WTC11 (cell line): ENCODE data around the gene IRF7. TPM values are rescaled to one million over a fixed set of nuclear protein-coding genes. Genes with fewer than 3 reads are reported as not detected.
A peak's percentile ranks its signal among the peaks of the same experiment; 100 is the strongest.

Experiments
- ATAC-seq: fragments of 200-7000 bp; cut with Tn5 transposase; 2 replicates; pipeline ENCODE4 v1.10.0; 2021; ENCODE audit warnings: mild to moderate bottlenecking, moderate library complexity
- CTCF ChIA-PET: fragments of 300-600 bp; sonication (Branson Sonifier 250); formaldehyde crosslinking; loops from one replicate; lab custom pipeline; 2021; ENCODE audit warnings: antibody characterized with exemption; lab: Charles Lee
- POLR2A ChIA-PET: fragments of 350-600 bp; sonication (Branson Sonifier 250); formaldehyde crosslinking; loops from one replicate; lab custom pipeline; 2021; ENCODE audit warnings: antibody characterized with exemption; lab: Charles Lee
- DNase-seq: peaks from one replicate; pipeline ENCODE4 v3.0.0; 2021; ENCODE audit warnings: low spot score
- H3K27ac Mint-ChIP-seq: 2 replicates; pipeline ENCODE4 v1.8.0; 2021; ENCODE audit warnings: mixed read lengths
- H3K27me3 Mint-ChIP-seq: 2 replicates; pipeline ENCODE4 v1.8.0; 2021; ENCODE audit warnings: low read depth, mild to moderate bottlenecking, moderate library complexity, mixed read lengths
- H3K36me3 Mint-ChIP-seq: 2 replicates; pipeline ENCODE4 v1.8.0; 2021; ENCODE audit warnings: mixed read lengths
- H3K4me1 Mint-ChIP-seq: 2 replicates; pipeline ENCODE4 v1.8.0; 2022; ENCODE audit warnings: mixed read lengths
- H3K4me3 Mint-ChIP-seq: 2 replicates; pipeline ENCODE4 v1.8.0; 2021; ENCODE audit warnings: mild to moderate bottlenecking, moderate library complexity, mixed read lengths
- H3K9me3 Mint-ChIP-seq: 2 replicates; pipeline ENCODE4 v1.8.0; 2021; ENCODE audit warnings: mixed read lengths
- CBFB ChIP-seq: sonication (generic); formaldehyde crosslinking; IDR thresholded peaks from 2 replicates; pipeline ENCODE4 v1.8.1; 2022; ENCODE audit warnings: mild to moderate bottlenecking, low read depth, missing genetic modification reagents
- ESRRA ChIP-seq: sonication (generic); formaldehyde crosslinking; IDR thresholded peaks from 2 replicates; pipeline ENCODE4 v1.8.1; 2022; ENCODE audit warnings: mild to moderate bottlenecking, missing genetic modification reagents, borderline replicate concordance
- FOXJ3 ChIP-seq: sonication (generic); formaldehyde crosslinking; IDR thresholded peaks from 2 replicates; pipeline ENCODE4 v1.9.0; 2021; ENCODE audit warnings: missing genetic modification reagents, mild to moderate bottlenecking, borderline replicate concordance
- FOXK1 ChIP-seq: sonication (generic); formaldehyde crosslinking; IDR thresholded peaks from 2 replicates; pipeline ENCODE4 v1.8.0; 2022; ENCODE audit warnings: mild to moderate bottlenecking, moderate library complexity, missing genetic modification reagents
- GRHL2 ChIP-seq: fragments of 250-450 bp; sonication (Bioruptor Pico); IDR thresholded peaks from 2 replicates; pipeline ENCODE4 v1.8.0; 2022; ENCODE audit warnings: mild to moderate bottlenecking, moderate library complexity; ENCODE audit not compliant: insufficient replicate concordance, severe bottlenecking
- MYBL2 ChIP-seq: sonication (generic); formaldehyde crosslinking; IDR thresholded peaks from 2 replicates; pipeline ENCODE4 v1.8.1; 2023; ENCODE audit warnings: mild to moderate bottlenecking, moderate library complexity, missing genetic modification reagents
- NR3C1 ChIP-seq: sonication (generic); formaldehyde crosslinking; conservative IDR thresholded peaks from 2 replicates; pipeline ENCODE4 v1.8.1; 2023; ENCODE audit warnings: low read depth, mild to moderate bottlenecking, missing genetic modification reagents
- SMAD3 ChIP-seq: sonication (generic); formaldehyde crosslinking; IDR thresholded peaks from 2 replicates; pipeline ENCODE4 v1.8.0; 2022; ENCODE audit warnings: missing genetic modification reagents, mild to moderate bottlenecking, borderline replicate concordance
- SMAD4 ChIP-seq: sonication (generic); formaldehyde crosslinking; IDR thresholded peaks from 2 replicates; pipeline ENCODE4 v1.8.0; 2022; ENCODE audit warnings: mild to moderate bottlenecking, missing genetic modification reagents
- ZNF138 ChIP-seq: sonication (generic); formaldehyde crosslinking; conservative IDR thresholded peaks from 2 replicates; pipeline ENCODE4 v1.8.1; 2022; ENCODE audit warnings: mild to moderate bottlenecking, moderate library complexity, missing genetic modification reagents
- ZNF671 ChIP-seq: fragments of 250-450 bp; sonication (Bioruptor Pico); IDR thresholded peaks from 2 replicates; pipeline ENCODE4 v1.8.0; 2021; ENCODE audit warnings: mild to moderate bottlenecking
- total RNA-seq: library from RNA; stranded (reverse); gene quantifications from 3 replicates; pipeline ENCODE4 v1.2.3, GENCODE V29; 2021
- TF ChIP-seq, protein P1 (sequence below): fragments of 250-450 bp; sonication (Bioruptor Pico); IDR thresholded peaks from 2 replicates; pipeline ENCODE4 v1.8.0; 2021; ENCODE audit warnings: mild to moderate bottlenecking
- TF ChIP-seq, protein P2 (sequence below): fragments of 200-600 bp; IDR thresholded peaks from 2 replicates; pipeline ENCODE4 v1.8.0; 2022; ENCODE audit warnings: antibody characterized with exemption
- TF ChIP-seq, protein P3 (sequence below): sonication (generic); formaldehyde crosslinking; conservative IDR thresholded peaks from 2 replicates; pipeline ENCODE4 v1.8.1; 2023; ENCODE audit warnings: mild to moderate bottlenecking, low read depth, missing genetic modification reagents, moderate library complexity
- TF ChIP-seq, protein P4 (sequence below): sonication (generic); formaldehyde crosslinking; IDR thresholded peaks from 2 replicates; pipeline ENCODE4 v1.8.1; 2022; ENCODE audit warnings: mild to moderate bottlenecking, moderate library complexity, missing genetic modification reagents
- TF ChIP-seq, protein P5 (sequence below): sonication (generic); formaldehyde crosslinking; IDR thresholded peaks from 2 replicates; pipeline ENCODE4 v1.8.0; 2022; ENCODE audit warnings: mild to moderate bottlenecking, missing genetic modification reagents

Gene IRF7
- total RNA-seq, 1 experiment from 2014 or later: 11.1 TPM

DNA sequence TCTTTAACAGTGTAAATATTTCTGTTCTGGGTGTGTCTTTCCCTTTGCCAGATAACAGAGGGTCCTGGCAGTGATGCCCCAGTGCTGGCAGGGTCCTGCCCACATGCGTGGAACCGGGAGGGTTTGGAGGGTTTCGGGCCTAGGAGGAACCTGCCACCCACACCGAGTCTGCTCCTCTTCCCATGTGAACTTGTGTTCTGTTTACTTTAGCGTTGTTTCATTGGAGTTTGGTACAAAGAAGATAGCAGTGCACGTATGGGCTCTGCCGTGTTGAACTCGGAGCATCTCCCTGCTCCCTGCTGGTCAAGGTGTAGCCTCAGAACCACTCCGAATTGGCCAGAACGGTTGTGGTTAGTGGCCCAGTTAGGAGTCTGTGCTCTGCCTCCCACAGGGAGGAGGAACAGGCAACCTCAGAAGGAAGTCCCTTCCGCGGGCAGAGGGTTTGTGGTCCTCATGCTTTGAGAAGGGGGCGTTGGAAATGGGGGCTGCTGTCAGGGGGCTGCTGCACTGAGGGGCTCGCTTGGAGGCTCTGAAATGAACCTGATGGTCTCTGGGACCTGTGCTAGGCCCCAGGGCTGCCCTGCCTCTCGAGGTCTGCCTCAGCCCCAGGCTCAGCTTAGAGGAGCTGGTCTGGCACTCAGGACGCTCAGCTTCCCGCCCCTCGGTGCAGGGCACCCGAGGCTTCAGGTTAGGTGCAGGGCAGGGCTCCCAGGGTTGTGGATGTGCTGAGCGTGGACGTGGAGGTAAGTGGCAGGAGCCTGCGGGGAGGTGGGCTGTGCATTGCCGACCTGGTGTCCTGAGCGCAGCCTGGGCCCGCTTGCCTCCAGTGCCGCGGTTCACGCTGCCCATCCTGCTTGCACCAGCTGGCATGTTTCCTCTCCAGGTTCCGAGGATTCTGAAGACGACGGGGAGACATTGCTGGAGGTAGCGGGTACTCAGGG, 29.1 kb downstream of the IRF7 start:
- no peaks in the 10 kb centered on the region for H3K27me3 Mint-ChIP-seq
- ChIA-PET POLR2A (no interaction called here), CTCF (no interaction called here)
- peak overlapping the region; percentile 29; the same call in 1 of the 2 replicates for H3K27ac Mint-ChIP-seq
- ATAC-seq (no peak), DNase-seq (no peak)
- no peak overlapping the region for H3K4me3 Mint-ChIP-seq
- no peaks in the 10 kb centered on the region for H3K4me1 Mint-ChIP-seq
- H3K9me3 Mint-ChIP-seq: no peaks in the 10 kb centered on the region
- TF ChIP-seq SMAD3 (CRISPR knock-in tag) (no peak), SMAD4 (CRISPR knock-in tag) (no peak), NR3C1 (CRISPR knock-in tag) (no peak), FOXJ3 (CRISPR knock-in tag) (no peak), FOXK1 (CRISPR knock-in tag) (no peak)
- TF ChIP-seq, protein P1, sequence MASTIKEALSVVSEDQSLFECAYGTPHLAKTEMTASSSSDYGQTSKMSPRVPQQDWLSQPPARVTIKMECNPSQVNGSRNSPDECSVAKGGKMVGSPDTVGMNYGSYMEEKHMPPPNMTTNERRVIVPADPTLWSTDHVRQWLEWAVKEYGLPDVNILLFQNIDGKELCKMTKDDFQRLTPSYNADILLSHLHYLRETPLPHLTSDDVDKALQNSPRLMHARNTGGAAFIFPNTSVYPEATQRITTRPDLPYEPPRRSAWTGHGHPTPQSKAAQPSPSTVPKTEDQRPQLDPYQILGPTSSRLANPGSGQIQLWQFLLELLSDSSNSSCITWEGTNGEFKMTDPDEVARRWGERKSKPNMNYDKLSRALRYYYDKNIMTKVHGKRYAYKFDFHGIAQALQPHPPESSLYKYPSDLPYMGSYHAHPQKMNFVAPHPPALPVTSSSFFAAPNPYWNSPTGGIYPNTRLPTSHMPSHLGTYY (CRISPR knock-in tag): no peak
- TF ChIP-seq, protein P2, sequence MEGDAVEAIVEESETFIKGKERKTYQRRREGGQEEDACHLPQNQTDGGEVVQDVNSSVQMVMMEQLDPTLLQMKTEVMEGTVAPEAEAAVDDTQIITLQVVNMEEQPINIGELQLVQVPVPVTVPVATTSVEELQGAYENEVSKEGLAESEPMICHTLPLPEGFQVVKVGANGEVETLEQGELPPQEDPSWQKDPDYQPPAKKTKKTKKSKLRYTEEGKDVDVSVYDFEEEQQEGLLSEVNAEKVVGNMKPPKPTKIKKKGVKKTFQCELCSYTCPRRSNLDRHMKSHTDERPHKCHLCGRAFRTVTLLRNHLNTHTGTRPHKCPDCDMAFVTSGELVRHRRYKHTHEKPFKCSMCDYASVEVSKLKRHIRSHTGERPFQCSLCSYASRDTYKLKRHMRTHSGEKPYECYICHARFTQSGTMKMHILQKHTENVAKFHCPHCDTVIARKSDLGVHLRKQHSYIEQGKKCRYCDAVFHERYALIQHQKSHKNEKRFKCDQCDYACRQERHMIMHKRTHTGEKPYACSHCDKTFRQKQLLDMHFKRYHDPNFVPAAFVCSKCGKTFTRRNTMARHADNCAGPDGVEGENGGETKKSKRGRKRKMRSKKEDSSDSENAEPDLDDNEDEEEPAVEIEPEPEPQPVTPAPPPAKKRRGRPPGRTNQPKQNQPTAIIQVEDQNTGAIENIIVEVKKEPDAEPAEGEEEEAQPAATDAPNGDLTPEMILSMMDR: no peak
- H3K36me3 Mint-ChIP-seq: peaks cover 55% of the 10 kb centered on the region

DNA sequence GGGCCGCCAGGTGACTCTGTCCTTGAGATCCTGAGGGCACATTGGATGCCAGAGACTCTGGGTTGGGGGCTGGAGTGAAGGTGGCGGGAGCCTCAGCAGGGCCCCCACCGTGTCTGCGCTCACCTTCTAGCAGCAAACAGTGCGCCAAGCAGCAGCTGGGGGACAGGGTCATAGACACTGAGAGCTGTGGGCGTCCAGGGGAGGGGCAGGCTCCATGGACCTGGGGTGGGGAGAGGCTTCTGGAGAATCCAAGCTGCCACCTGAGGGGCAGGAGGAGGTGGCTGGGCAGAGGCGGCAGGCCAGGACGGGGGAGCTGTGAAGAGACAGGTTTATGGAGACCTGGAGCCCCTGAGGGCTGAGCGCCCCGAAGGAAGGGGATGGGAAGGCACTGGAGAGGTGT, 31.5 kb downstream of the IRF7 start:
- H3K4me1 Mint-ChIP-seq: 0 out of 2 replicates have a peak, but pooled peaks cover 2% of the 10 kb centered on the region
- H3K27me3 Mint-ChIP-seq: no peaks in the 10 kb centered on the region
- no peak overlapping the region; the same call in 1 of the 2 replicates for H3K27ac Mint-ChIP-seq
- no peaks in the 10 kb centered on the region for H3K9me3 Mint-ChIP-seq
- ChIA-PET POLR2A (no interaction called here), CTCF (interaction anchor here (0.6 to 1.1 kb wide), 3 partner anchors 10 to 206 kb away, joined by 4 to 5 read pairs (median 4); no protein-coding TSS in a partner anchor)
- no peak overlapping the region for H3K4me3 Mint-ChIP-seq
- no peak for DNase-seq
- no peak for ATAC-seq
- TF ChIP-seq, protein P3, sequence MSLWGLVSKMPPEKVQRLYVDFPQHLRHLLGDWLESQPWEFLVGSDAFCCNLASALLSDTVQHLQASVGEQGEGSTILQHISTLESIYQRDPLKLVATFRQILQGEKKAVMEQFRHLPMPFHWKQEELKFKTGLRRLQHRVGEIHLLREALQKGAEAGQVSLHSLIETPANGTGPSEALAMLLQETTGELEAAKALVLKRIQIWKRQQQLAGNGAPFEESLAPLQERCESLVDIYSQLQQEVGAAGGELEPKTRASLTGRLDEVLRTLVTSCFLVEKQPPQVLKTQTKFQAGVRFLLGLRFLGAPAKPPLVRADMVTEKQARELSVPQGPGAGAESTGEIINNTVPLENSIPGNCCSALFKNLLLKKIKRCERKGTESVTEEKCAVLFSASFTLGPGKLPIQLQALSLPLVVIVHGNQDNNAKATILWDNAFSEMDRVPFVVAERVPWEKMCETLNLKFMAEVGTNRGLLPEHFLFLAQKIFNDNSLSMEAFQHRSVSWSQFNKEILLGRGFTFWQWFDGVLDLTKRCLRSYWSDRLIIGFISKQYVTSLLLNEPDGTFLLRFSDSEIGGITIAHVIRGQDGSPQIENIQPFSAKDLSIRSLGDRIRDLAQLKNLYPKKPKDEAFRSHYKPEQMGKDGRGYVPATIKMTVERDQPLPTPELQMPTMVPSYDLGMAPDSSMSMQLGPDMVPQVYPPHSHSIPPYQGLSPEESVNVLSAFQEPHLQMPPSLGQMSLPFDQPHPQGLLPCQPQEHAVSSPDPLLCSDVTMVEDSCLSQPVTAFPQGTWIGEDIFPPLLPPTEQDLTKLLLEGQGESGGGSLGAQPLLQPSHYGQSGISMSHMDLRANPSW (CRISPR knock-in tag): no peak
- TF ChIP-seq, all 79 proteins: peak for 0
- peaks cover 39% of the 10 kb centered on the region for H3K36me3 Mint-ChIP-seq

DNA sequence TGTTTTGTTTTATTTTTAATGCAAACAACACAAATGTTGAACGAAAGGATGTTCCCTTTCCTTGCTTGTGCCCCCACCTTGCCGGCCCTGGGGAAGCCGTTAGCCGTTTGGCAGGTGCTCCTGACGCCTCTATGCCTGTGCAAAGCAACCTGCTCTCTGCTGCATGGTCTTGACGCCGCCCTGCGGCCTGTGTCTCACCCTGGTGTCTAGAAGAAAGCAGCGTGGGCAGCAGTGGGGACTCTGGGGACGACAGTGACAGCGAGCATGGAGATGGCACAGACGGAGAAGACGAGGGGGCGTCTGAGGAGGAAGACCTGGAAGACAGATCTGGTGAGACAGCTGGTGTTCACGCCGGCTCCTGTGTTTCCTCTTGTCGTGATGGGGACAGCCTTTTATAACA, 34.0 kb downstream of the IRF7 start:
- Mint-ChIP-seq H3K36me3 (peaks cover 24% of the 10 kb centered on the region), H3K4me1 (peaks cover 18% of the 10 kb centered on the region), H3K9me3 (no peaks in the 10 kb centered on the region), H3K27ac (no peak overlapping the region), H3K4me3 (no peak overlapping the region), H3K27me3 (no peaks in the 10 kb centered on the region)
- ChIA-PET POLR2A (no interaction called here), CTCF (no interaction called here)
- TF ChIP-seq, protein P4, sequence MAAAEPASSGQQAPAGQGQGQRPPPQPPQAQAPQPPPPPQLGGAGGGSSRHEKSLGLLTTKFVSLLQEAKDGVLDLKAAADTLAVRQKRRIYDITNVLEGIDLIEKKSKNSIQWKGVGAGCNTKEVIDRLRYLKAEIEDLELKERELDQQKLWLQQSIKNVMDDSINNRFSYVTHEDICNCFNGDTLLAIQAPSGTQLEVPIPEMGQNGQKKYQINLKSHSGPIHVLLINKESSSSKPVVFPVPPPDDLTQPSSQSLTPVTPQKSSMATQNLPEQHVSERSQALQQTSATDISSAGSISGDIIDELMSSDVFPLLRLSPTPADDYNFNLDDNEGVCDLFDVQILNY (CRISPR knock-in tag): no peak
- ATAC-seq (no peak), DNase-seq (no peak)

DNA sequence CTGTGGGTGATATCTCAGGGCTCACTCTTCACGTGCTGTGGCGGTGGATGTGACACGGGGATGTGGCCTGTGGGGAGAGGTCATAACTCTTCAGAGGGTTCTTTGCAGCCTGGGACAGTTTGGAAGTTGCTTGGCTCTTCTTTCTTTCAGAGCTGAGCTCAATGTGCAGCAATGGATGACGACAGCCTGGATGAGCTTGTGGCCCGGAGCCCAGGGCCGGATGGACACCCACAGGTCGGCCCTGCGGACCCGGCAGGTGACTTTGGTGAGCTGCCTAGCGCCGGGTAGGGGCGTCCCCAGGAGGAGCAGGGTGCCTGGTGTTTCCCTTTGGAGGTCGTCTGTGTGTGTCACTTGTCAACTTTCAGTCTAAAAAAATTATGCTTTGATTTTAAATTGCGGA, 34.4 kb downstream of the IRF7 start:
- Mint-ChIP-seq H3K4me3 (no peak overlapping the region), H3K27me3 (no peaks in the 10 kb centered on the region), H3K4me1 (peaks cover 18% of the 10 kb centered on the region), H3K36me3 (peaks cover 22% of the 10 kb centered on the region), H3K9me3 (no peaks in the 10 kb centered on the region), H3K27ac (peak overlapping the region; percentile 95)
- no peak for ATAC-seq
- DNase-seq: no peak
- no peak for TF ChIP-seq ZNF671 (CRISPR knock-in tag)
- no peak for TF ChIP-seq CBFB (CRISPR knock-in tag)
- TF ChIP-seq NR3C1 (CRISPR knock-in tag): no peak
- TF ChIP-seq FOXK1 (CRISPR knock-in tag): no peak
- TF ChIP-seq GRHL2: no peak
- TF ChIP-seq MYBL2 (CRISPR knock-in tag): no peak
- TF ChIP-seq, protein P5, sequence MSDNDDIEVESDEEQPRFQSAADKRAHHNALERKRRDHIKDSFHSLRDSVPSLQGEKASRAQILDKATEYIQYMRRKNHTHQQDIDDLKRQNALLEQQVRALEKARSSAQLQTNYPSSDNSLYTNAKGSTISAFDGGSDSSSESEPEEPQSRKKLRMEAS (CRISPR knock-in tag): no peak
- TF ChIP-seq ESRRA (CRISPR knock-in tag): no peak
- no peak for TF ChIP-seq ZNF138 (CRISPR knock-in tag)
- POLR2A ChIA-PET: interaction anchor here (0.6 kb wide), 1 partner anchor 140 kb away, joined by 3 read pairs; no protein-coding TSS in a partner anchor
- CTCF ChIA-PET: no interaction called here
